AG04449 (cell line): ENCODE data around the gene TCF23.

ENCODE experiments used
- CTCF ChIA-PET: fragments of 350-600 bp; formaldehyde crosslinking; extraction: SDS; loops from one replicate; lab custom pipeline; 2021; ENCODE audit warnings: antibody characterized with exemption; lab: Yijun Ruan, JAX
- POLR2A ChIA-PET: fragments of 400-600, 350-600 bp; formaldehyde crosslinking; extraction: SDS; loops from one replicate; lab custom pipeline; 2020; ENCODE audit warnings: antibody characterized with exemption, inconsistent platforms; lab: Yijun Ruan, JAX
- DNase-seq: peaks from one replicate; pipeline ENCODE4 v3.0.0-alpha.2; 2010; ENCODE audit warnings: low read depth, low spot score
- H3K4me3 ChIP-seq: 2 replicates; pipeline ENCODE4 v1.5.1; 2011; ENCODE audit warnings: low read depth, mild to moderate bottlenecking, control low read depth, low read length
- CTCF ChIP-seq: IDR thresholded peaks from one replicate; pipeline ENCODE4 v1.5.1; 2011; ENCODE audit warnings: mild to moderate bottlenecking, moderate library complexity, low read length, control low read depth, inconsistent platforms; ENCODE audit not compliant: insufficient read depth; ENCODE audit errors: missing control alignments

Gene TCF23

GRCh38 chr2:27198627-27199026 lies 49.8 kb downstream of the TCF23 start:
- CTCF ChIA-PET, result no interaction called here
- POLR2A ChIA-PET, result no interaction called here

DNA sequence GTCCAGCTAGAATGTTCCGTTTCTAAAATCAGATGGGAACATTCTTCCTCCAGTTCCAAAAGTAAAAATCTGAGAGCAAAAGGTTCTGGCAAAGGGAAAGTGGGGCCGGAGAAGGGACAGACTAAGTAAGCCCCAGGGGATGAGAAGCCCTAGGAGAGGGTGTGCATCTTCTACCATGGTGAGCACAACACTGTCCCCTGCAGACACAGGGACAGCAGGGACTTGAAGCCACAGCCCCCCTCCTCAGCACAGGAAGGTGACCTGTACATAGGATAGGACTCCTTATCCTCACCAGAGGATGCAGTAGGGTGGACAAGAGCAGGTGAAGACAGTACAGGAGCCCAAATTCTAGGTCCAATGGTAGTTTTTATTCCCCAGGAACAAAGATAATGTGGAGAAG lies 50.4 kb downstream of the TCF23 start:
- ChIA-PET POLR2A (no interaction called here), CTCF (no interaction called here)
- no peak for DNase-seq
- TF ChIP-seq CTCF, result no peak
- H3K4me3 ChIP-seq, result no peak overlapping the region

More at GRCh38 chr2:27198627-27199026, 49.8 kb downstream of the TCF23 start:
- TF ChIP-seq CTCF, result no peak
- no peak for DNase-seq
- H3K4me3 ChIP-seq, result no peak overlapping the region

- H3K4me3 ChIP-seq, result no peak overlapping the region
- TF ChIP-seq CTCF, result no peak
- CTCF ChIA-PET, result interaction anchor here (1.0 to 3.3 kb wide), 2 partner anchors 10 to 102 kb away, joined by 3 to 20 read pairs; no protein-coding TSS in a partner anchor
- POLR2A ChIA-PET, result no interaction called here
- no peak for DNase-seq
Measured at GRCh38 chr2:27201675-27202074, 52.9 kb downstream of the TCF23 start.

GRCh38 chr2:27202854-27203253 lies 54.0 kb downstream of the TCF23 start:
- TF ChIP-seq CTCF, result no peak
- H3K4me3 ChIP-seq, result no peak overlapping the region
- ChIA-PET POLR2A (no interaction called here), CTCF (interaction anchor here (1.2 to 3.3 kb wide), 2 partner anchors 11 to 13 kb away, joined by 3 to 20 read pairs; no protein-coding TSS in a partner anchor)
- DNase-seq, result no peak

- no peak for TF ChIP-seq CTCF
- DNase-seq, result no peak
- no peak overlapping the region for H3K4me3 ChIP-seq
- CTCF ChIA-PET, result interaction anchor here (0.9 to 3.3 kb wide), 5 partner anchors 12 to 104 kb away, joined by 3 to 20 read pairs (median 3); no protein-coding TSS in a partner anchor
- POLR2A ChIA-PET, result no interaction called here
Measured at GRCh38 chr2:27203741-27204140, 54.9 kb downstream of the TCF23 start.

GRCh38 chr2:27204566-27204965 lies 55.8 kb downstream of the TCF23 start:
- ChIA-PET POLR2A (no interaction called here), CTCF (interaction anchor here (0.9 to 1.2 kb wide), 2 partner anchors 13 to 95 kb away, joined by 3 read pairs; no protein-coding TSS in a partner anchor)
- H3K4me3 ChIP-seq, result no peak overlapping the region
- TF ChIP-seq CTCF, result no peak
- DNase-seq, result no peak
